Endothelial cell of umbilical vein (primary cell): ENCODE data around the gene THSD4. TPM values are rescaled to one million over a fixed set of nuclear protein-coding genes. Genes with fewer than 3 reads are reported as not detected.

Source experiments
- BruUV-seq: library from RNA; stranded (reverse); fragments of 400-500 nt; replicated peaks from 2 replicates; lab custom pipeline; 2021; lab: Mats Ljungman, UMichigan
- CTCF ChIA-PET: fragments of 300-600, 350-600 bp; sonication (Branson Sonifier 250); formaldehyde crosslinking; loops from one replicate; lab custom pipeline; 2021; ENCODE audit warnings: antibody characterized with exemption, inconsistent platforms; lab: Charles Lee
- POLR2A ChIA-PET: fragments of 300-600, 350-600 bp; sonication (Branson Sonifier 250); formaldehyde crosslinking; loops from one replicate; lab custom pipeline; 2021; ENCODE audit warnings: antibody characterized with exemption, inconsistent platforms; lab: Charles Lee
- DNase-seq: peaks from one replicate; pipeline ENCODE4 v3.0.0-alpha.2; 2011; ENCODE audit warnings: low read depth, low spot score
- FAIRE-seq: peaks from 2 replicates; lab custom pipeline; 2011; peaks lifted over from hg19 to GRCh38; lab: Jason Lieb, UNC
- H2AFZ ChIP-seq: 2 replicates; pipeline ENCODE4 v1.6.0; 2012; ENCODE audit warnings: low read depth, low read length, control low read depth, inconsistent platforms
- H3K27ac ChIP-seq: 2 replicates; pipeline ENCODE4 v1.5.1; 2011; ENCODE audit warnings: low read depth, mild to moderate bottlenecking, control low read depth, low read length, moderate library complexity; ENCODE audit not compliant: insufficient read depth
- H3K27me3 ChIP-seq, 2 experiments: 2 replicates each; pipeline versions ENCODE4 v1.6.0 to v1.6.1; 2011; ENCODE audit warnings: low read length in 2 of 2, mixed read lengths in 1 of 2; ENCODE audit not compliant: control insufficient read depth in 2 of 2, insufficient read depth in 2 of 2
- H3K36me3 ChIP-seq, 2 experiments: 2 replicates in 1 of 2; 3 replicates in 1 of 2; pipeline ENCODE4 v1.5.1; 2011; ENCODE audit warnings: low read length in 2 of 2, mild to moderate bottlenecking in 1 of 2, moderate library complexity in 1 of 2; ENCODE audit not compliant: control insufficient read depth in 2 of 2, insufficient read depth in 2 of 2; ENCODE audit errors: extremely low read depth in 1 of 2
- H3K4me1 ChIP-seq: 3 replicates; pipeline ENCODE4 v1.5.1; 2011; ENCODE audit warnings: mild to moderate bottlenecking, low read length; ENCODE audit not compliant: control insufficient read depth, insufficient read depth; ENCODE audit errors: extremely low read depth
- H3K4me2 ChIP-seq: 2 replicates; pipeline ENCODE4 v1.6.1; 2011; ENCODE audit warnings: low read length, control low read depth, mixed read lengths; ENCODE audit not compliant: insufficient read depth
- H3K4me3 ChIP-seq, 3 experiments: fragments of 200-600 bp in 1 of 3; sonication (generic), shearing (Covaris generic) in 1 of 3; replicated peaks in 1 of 3; 2 replicates each; pipeline ENCODE4 v1.5.1; 2011 to 2016; ENCODE audit warnings: control low read depth in 3 of 3, low read length in 3 of 3, mild to moderate bottlenecking in 2 of 3, inconsistent platforms in 1 of 3, low read depth in 1 of 3, moderate library complexity in 1 of 3; ENCODE audit not compliant: insufficient read depth in 1 of 3
- H3K79me2 ChIP-seq: 2 replicates; pipeline ENCODE4 v1.6.0; 2012; ENCODE audit warnings: low read length, inconsistent platforms; ENCODE audit not compliant: control insufficient read depth, insufficient read depth
- H3K9ac ChIP-seq: replicated peaks from 2 replicates; pipeline ENCODE3; 2011; ENCODE audit warnings: low read length, control low read depth; ENCODE audit not compliant: insufficient read depth; ENCODE audit errors: extremely low read depth
- H3K9me1 ChIP-seq: replicated peaks from 3 replicates; pipeline ENCODE4 v1.6.0; 2011; ENCODE audit warnings: mild to moderate bottlenecking, low read length; ENCODE audit not compliant: control insufficient read depth, insufficient read depth; ENCODE audit errors: extremely low read depth
- H3K9me3 ChIP-seq: replicated peaks from 2 replicates; pipeline ENCODE4 v1.5.1; 2012; ENCODE audit warnings: low read length, inconsistent platforms; ENCODE audit not compliant: control insufficient read depth, insufficient read depth
- H4K20me1 ChIP-seq: replicated peaks from 2 replicates; pipeline ENCODE3; 2011; ENCODE audit warnings: mild to moderate bottlenecking, low read length; ENCODE audit not compliant: control insufficient read depth, insufficient read depth; ENCODE audit errors: extremely low read depth
- CTCF ChIP-seq, 2 donors: IDR thresholded peaks; 1 replicate in 1 of 2; 2 replicates in 1 of 2; pipeline ENCODE4 v1.5.1; 2011; ENCODE audit warnings: low read length in 2 of 2, mild to moderate bottlenecking in 2 of 2, moderate library complexity in 2 of 2, control low read depth in 1 of 2, inconsistent platforms in 1 of 2, low read depth in 1 of 2; ENCODE audit not compliant: insufficient read depth in 1 of 2; ENCODE audit errors: extremely low read depth in 1 of 2
- EZH2 ChIP-seq: IDR thresholded peaks from 2 replicates; pipeline ENCODE4 v1.6.1; 2012; ENCODE audit warnings: borderline replicate concordance, low read depth, mild to moderate bottlenecking, moderate library complexity, low read length, inconsistent platforms; ENCODE audit not compliant: severe bottlenecking
- FOS ChIP-seq: IDR thresholded peaks from 2 replicates; pipeline ENCODE4 v1.6.1; 2011; ENCODE audit warnings: mild to moderate bottlenecking, low read length, moderate library complexity, borderline replicate concordance; ENCODE audit not compliant: insufficient read depth
- GATA2 ChIP-seq: IDR thresholded peaks from 2 replicates; pipeline ENCODE4 v1.7.0; 2011; ENCODE audit warnings: low read depth, mild to moderate bottlenecking, moderate library complexity, mixed read lengths, low read length; ENCODE audit not compliant: insufficient read length, insufficient read depth
- JUN ChIP-seq: IDR thresholded peaks from 2 replicates; pipeline ENCODE4 v1.6.1; 2011; ENCODE audit warnings: borderline replicate concordance, low read depth; ENCODE audit not compliant: insufficient read length, insufficient read depth
- MAX ChIP-seq: IDR thresholded peaks from 2 replicates; pipeline ENCODE4 v1.6.1; 2011; ENCODE audit not compliant: insufficient read depth, insufficient read length
- MYC ChIP-seq: IDR thresholded peaks from one replicate; pipeline ENCODE4 v1.6.1; 2011; ENCODE audit warnings: mild to moderate bottlenecking, low read depth, low read length
- POLR2A ChIP-seq: IDR thresholded peaks from 2 replicates; pipeline ENCODE4 v1.6.1; 2012; ENCODE audit warnings: low read depth, mild to moderate bottlenecking, control low read depth, low read length
- POLR2AphosphoS5 ChIP-seq: IDR thresholded peaks from 2 replicates; pipeline ENCODE4 v1.6.1; 2012; ENCODE audit warnings: low read depth, mild to moderate bottlenecking, control low read depth, low read length, moderate library complexity; ENCODE audit not compliant: insufficient read depth
- dilution Hi-C: fragments of 300-500 bp; cut with MboI; formaldehyde crosslinking; loops from one replicate; pipeline ENCODE4 v1.15.0; 2019; ENCODE audit warnings: low sequenced_read_pairs; ENCODE audit not compliant: extremely low pct_ligation_motif_present
- intact Hi-C: fragments of 100-400 bp; cut with micrococcal nuclease; formaldehyde crosslinking; loops from one replicate; pipeline ENCODE4 v1.10.0; 2022
- polyA plus RNA-seq, 4 experiments: library from polyadenylated mRNA; depleted of rRNA in 3 of 4; stranded (reverse) in 3 of 4; unstranded in 1 of 4; fragments of >200 nt; gene quantifications; 2 replicates each; pipeline versions ENCODE4 v1.2.1 to v1.2.3, GENCODE V29; 2011 to 2012; ENCODE audit warnings: missing spikeins in 1 of 4
- total RNA-seq: library from RNA; stranded (reverse); gene quantifications from 2 replicates; pipeline ENCODE4 v1.2.3, GENCODE V29; 2021

Gene THSD4
- total and polyA plus RNA-seq, 2 donors (not counting 3 experiments of a cell fraction or from before 2014, with no cell fraction given): 9.9 to 25.4 TPM

- TF ChIP-seq EZH2: no peak
- no peak for TF ChIP-seq POLR2A
- TF ChIP-seq GATA2: no peak
- no peak for TF ChIP-seq MAX
- TF ChIP-seq JUN: no peak
- TF ChIP-seq FOS: no peak
- TF ChIP-seq POLR2AphosphoS5: no peak
- no peak for TF ChIP-seq CTCF (IDR thresholded peaks at IDR 0.05; ENCODE audit: extremely low read depth in 1 of 2, insufficient read depth in 1 of 2, low read depth in 1 of 2, low read length in 2 of 2)
- TF ChIP-seq MYC: no peak
- Histone ChIP-seq H3K36me3 (no peaks in the 10 kb centered on the region), H3K79me2 (no peaks in the 10 kb centered on the region), H3K9ac (no peak overlapping the region), H3K4me3 (no peak overlapping the region), H2AFZ (no peak overlapping the region), H3K27ac (no peak overlapping the region), H3K27me3 (no peaks in the 10 kb centered on the region), H3K9me1 (no peaks in the 10 kb centered on the region), H4K20me1 (no peaks in the 10 kb centered on the region), H3K4me2 (no peak overlapping the region), H3K9me3 (no peaks in the 10 kb centered on the region), H3K4me1 (no peaks in the 10 kb centered on the region)
- intact Hi-C loops (no loop called here), dilution Hi-C loops (no loop called here)
- DNase-seq: no peak
- ChIA-PET POLR2A (no interaction called here), CTCF (interaction anchor here (1.2 kb wide), 1 partner anchor 9 kb away, joined by 4 read pairs; no protein-coding TSS in a partner anchor)
- BruUV-seq: no TSS peak
- FAIRE-seq: no peak
Observed at GRCh38 chr15:71341811-71342550, 226.7 kb downstream of the THSD4 start.
